ENCODE measurements around the gene CREBBP. TPM values are rescaled to one million over a fixed set of nuclear protein-coding genes. Genes with fewer than 3 reads are reported as not detected.

Gene CREBBP
- total RNA-seq, 1 donor from 2014 or later = 31.8 TPM

Other genes starting within 250 kb of the CREBBP start
- gene DNASE1, start 226.0 kb downstream of the CREBBP start, total RNA-seq (ENCODE audit: insufficient read depth, low replicate concordance) = 43.3 TPM
- 34.7 TPM for gene TRAP1, start 163.2 kb downstream of the CREBBP start, total RNA-seq (ENCODE audit: insufficient read depth, low replicate concordance)
- 19.0 TPM for gene ADCY9, start 235.7 kb upstream of the CREBBP start, total RNA-seq (ENCODE audit: insufficient read depth, low replicate concordance)

Measured in umbilical cord (tissue), 1 donor.